Measurements from ENCODE around the gene RNF220.
A peak's percentile ranks its signal among the peaks of the same experiment; 100 is the strongest.

Gene RNF220

DNA sequence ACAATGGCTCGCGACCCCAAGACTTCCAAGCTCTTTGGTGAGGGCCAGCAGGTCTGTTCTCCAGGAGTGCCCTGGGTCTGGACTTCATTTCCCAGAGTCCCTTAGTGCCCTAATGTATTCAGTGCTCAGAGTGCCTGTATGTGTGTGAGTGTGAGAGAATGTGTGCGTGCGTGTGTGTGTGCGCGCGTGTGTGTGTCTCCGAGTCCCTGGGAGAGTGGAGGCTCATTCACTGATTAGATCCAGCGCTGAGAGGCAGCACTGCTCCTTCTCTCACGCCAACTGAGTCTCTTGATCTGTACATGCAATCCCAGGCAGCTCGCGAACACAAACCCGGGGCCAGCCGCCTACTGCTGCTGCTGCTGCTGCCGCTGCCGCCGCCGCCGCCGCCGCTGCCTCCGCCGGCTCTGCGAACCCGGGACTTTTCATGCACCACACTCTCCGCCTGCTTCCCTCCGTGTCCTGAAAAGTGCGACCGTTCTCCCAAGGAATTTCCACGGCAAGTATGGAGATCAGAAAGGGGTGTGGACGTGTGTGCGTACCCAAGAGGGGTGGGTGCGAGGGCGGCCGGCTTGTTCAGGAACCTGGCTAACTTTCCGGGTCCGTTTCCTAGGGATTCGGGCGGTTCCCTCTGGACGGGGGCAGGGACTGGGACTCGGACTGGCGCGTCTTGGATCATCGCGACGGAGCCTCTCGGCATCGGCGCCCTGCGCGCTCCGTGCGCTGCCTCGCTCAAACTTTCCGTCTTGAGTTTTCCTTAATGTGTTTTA lies at the start of gene RNF220:
RNF220 (plus strand) TSS at position 225 of the 767 bp plus-strand sequence.
- DNase-seq: peak in 4 of 6 experiments; percentile 11 to 51 (median 33)

DNA sequence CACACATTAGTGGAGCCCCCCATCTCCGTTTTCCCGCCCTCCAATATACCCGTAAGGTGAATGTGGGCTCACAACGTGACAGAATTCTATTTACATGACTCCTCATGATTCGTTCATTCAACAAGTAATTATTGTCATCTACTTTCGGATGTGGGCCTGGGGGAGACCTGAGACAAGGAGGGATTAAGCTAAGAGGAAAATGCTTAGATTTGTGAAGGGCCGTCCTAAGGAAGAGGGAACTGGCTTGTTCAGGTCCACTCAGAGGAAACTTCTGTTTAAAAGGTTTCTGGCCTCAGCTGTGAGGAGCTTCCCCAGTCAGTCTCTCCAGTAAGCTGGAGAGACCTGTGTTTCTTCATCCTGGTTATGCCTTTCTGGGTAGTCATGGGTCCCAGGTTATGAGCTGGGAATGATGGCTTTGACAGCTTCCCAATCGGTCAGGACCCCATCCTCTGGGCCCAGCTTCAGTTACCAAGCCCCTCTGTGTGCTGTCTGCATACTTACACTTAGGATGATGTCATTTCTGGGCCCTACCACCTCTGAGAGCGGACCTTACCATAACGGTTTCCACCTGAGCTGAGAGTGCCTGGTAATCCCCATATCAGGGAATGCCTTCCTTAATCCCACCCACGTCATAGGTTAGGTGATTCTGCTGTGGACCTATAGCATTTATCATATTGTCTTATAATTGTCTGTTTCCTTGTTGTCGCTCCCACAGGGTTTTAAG lies 49.3 kb upstream of the RNF220 start:
- no peak for DNase-seq

DNA sequence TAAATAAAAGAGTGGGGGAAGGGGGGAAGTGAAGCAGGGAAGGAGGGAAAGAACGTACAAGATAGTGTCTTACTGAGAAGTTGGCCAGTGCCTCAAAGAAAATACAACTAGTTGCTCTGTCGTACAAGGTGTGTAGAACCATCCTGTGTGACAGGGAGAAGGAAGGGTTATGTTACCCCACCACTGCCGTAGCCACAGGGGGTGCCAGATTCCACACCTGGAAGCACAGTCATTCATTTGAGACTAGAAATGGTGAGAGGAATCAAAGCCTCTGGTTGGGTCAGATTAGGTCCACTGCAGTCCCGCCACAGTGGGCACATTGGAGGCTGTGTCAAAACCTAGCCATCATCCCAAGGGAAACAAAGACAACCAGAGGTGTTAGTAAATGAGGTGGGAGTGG lies 47.3 kb upstream of the RNF220 start:
- no peak for DNase-seq

DNA sequence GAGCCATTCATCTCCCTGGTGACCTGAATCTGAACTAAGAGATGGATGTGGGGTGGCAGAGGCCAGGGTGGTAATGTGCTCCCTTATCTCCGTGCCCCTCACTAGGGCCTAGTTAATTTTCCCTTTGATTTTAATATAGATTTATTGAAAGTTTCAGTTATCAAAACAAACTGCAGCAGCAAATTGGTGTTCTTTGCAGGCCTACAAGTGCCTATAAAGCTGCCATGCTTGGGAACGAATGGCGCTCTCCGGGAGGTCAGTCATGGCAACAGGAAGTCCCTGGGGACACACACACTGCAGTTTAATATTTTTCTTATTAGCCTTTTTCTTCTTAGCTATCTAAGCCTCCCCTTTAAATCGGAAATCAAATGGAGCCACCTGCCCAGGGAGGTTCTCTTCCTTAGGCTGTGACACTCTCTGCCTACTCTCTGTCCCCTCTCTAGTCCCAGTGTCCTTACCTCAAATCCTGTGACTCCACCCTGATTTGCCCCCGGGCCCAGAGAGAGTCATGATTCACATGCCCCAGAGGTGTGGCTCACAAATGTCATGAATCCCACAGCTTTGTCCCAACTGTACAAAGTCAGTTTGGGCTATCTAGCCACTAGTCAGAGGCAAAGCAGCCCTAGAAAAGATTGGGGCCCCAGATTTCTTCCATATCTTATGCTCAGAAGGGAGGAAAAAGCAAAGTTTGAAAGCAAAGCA lies 45.7 kb upstream of the RNF220 start:
- no peak for DNase-seq

DNA sequence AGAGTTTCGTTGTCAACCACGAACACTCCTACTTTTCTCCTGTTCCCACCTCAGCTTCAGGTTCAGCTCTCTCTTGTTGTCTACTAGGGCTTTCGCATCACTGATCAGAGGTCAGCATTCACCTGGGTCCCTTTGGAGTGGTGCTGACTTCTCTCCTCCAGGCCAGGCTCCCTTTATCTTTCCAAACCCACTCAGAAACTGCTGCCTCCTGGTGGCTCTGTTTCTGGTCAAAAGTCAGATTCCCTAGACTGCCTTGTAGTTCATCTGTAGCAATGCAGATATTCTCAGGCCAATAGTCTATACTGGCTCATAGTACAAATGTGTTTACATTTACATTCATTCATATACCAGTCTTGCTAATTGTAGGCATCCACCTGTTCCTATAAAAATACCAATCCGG lies 43.6 kb upstream of the RNF220 start:
- DNase-seq: no peak

DNA sequence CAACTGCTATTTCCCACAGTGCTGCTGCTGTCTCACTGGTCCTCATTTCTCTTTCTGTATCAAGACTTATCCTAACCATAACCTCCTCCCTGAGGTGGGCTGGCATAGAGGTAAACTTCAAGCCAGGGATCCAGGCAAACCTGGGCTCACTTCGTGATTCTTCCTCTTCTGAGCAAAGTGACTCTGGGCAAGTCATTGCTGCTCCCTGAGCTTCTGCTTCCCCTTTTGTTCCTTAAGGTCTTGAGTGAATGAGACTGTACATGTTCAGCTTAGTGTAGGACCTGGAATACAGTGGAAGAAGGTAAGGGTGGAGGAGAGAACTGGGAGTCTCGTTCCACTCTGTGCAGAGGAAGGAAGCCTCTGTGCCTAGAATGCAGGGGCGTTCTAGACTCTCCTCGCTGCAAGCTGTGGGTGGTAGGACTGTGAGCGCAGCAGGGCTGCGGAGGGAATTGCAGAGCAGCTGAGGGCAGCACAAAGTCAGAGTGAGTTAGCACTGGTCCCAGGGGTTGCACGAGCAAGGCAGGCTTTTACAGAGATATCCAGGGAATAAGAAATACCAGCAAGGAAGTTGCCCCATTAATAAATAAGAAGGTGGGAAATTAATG lies 38.6 kb upstream of the RNF220 start:
- DNase-seq: no peak

DNA sequence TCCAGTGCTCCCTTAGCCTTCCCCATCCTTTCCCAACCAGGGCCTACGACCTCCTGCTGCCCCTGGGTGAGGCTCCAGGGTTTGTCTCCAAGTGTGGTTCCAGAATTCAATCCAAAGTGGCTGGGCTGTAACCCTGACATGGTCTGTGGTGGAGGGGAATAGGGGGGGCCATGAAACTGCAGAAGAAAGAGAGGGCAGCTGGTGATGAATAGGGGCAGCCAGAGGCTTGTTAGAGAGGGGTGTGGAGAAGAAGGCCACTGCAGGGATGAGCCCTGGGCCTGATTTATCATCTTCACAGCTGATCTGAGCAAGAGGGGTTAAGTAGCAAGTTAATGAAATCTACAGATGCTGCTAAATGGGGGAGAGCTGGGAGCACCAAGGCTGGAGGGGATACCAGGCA lies 37.1 kb upstream of the RNF220 start:
- DNase-seq: no peak

DNA sequence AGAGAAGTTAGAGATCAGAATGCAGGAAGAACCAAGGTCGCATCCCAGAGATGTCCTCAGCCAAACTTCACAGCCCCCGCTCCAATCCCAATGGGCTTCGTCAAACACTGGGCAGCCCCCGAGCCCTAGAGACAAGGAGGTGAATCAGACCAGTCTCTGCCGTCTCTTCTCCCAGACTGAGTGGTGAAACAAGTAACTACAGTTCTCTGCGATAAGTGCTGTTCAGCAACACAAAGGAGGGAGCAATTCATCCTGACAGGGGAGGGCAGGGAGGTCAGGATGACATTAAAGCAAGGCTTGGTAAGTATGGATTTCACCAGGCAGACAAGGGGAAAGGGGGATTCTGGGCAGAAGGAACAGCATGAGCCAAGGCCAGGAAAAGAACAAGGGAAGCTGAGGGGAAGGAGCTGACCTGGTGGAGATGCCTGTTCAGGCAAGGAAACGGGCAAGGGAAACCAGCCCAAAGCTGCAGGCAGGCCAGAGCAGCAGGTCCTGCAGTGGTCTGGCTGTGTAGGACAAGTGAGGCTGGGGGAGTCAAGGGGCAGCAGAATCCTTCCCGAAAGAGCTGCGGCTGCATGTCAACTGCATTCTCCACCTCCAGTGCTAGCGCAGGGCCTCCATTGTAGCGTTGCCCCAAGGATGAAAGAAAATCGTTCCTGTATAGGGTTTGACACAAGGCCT lies 36.4 kb upstream of the RNF220 start:
- no peak for DNase-seq

DNA sequence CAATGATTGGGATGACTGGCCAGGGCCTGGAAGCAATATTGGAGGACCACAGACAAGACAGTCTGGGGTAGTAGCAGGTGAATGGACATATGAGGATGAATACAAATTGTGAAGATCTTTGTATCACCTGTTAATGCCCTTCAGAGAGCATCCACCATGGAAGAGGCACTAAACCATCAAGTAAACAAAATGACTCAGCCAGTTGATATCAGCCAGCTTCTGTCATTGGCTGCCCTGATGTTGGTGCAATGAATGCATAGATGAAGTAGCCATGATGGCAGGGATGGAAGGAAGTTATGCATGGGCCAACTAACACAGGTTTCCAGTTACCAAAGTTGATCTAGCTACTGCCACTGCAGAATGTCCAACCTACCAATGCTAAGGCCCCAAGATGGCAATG lies 33.8 kb upstream of the RNF220 start:
- no peak for DNase-seq

DNA sequence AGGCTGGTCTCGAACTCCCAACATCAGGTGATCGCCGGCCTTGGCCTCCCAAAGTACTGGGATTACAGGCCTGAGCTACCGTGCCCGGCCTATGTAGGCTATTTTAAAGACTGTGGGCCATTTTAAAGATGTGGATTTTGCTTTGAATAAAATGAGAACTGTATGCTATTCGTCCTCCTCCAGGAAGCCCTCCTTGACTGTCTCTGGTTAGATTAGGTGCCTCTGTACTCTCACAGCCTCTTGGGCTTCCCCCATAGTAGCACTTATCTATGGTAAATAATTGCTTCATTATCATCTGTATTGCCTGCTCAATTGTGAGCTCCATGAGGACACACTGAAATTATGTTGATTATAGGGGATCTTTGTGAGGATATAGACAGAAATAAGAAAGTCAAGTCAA lies 29.5 kb upstream of the RNF220 start:
- DNase-seq: no peak

DNA sequence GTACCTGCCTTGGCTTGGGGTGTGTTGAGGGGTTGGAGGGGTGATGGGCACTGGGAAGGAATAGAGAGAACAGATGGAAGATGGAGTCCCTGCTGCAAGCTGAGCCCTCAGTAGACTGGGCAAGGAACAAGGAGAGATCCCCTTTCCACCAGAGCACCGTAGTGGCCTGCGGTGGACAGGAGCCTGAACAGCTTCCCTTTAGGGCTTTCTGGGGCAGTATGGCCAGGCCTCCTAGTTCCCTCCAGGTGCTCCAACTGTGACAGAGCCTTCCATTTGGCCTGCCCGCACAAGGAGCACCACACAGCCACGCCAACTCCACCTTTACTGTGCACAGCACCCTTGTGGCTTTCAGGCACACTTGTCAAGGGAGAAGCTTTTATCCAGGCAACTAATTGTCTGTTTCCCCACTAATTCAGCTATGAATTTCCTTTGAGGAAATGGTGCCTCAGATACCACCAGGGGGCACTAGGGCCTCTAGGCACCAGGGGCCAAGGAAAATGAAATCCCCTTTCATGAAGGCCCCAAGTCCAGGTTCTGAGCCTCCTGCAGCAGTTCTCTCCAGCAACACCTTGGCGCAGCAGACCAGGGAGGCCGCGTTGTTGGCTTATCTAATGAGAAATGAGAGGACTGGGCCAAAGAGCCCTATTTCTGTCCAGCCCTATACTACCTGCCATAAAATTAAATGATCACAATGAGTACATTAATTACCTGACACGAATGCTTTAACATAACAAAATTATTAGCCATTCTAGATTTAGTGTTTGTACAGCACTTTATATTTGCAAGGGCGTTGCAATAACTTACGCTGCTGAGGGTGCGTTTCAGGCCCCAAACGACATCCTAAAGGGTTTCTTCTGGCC lies 26.9 kb upstream of the RNF220 start:
- DNase-seq: peak in 4 of 6 experiments; percentile 13 to 36 (median 25)

DNA sequence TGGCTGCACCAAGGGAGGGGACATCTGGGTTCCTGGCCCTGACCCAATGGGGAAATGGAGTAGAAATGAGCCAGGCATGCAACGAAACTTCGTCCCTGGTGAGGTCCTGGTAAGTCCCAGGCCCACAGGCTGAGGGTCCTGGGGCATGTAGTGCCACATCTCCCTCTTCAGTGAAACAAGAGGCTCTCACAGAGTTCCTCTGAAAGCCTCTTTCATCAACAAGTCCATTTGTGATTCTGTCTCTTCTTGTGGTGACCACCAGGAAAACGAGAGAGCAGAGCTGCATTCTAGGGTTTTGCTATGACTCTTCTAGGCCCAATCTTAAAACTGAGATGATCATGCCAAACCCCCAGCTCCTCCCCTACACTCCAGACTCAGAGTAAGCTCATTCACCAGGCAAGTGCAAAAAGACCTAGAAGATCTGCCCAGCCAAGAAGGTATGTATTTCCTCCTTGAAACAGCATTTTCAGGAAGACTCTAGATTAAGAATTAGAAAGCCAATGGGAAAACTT lies 24.3 kb upstream of the RNF220 start:
- no peak for DNase-seq

DNA sequence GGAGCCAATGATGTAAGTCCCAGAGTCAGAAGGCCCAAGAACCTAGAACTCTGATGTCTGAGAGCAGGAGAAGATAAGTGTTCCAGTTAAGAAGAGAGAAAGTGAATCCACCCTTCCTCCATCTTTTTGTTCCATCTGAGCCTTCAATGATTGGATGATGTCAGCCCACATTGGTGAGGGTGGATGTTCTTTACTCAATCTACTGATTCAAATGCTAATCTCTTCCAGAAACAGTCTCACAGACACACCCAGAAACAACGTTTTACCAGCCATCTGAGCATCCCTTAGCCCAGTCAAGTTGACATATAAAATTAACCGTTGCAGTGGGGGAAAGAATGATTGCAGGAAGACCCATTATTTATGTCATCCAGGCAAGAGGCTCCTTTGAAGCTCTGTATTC lies 16.5 kb upstream of the RNF220 start:
- no peak for DNase-seq

DNA sequence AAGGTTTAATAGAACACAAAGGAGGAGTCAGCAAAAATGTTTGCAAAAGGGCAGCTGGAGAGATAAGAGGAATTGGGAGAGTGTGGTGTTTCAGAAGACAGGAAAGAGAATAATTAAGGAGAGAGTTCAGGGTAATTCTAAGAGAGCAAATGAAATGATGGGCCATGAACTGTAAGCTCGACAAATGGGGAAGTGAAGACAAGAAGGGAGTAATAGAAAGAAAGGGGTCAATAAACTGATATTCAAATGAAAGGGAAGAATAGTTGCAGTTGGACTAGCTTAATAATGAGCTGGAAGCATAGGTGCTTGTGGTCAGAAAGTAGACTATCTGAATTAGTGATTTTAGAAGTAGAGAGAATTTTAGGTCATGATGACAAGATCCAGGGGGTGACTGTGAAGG lies 15.6 kb upstream of the RNF220 start:
- DNase-seq: no peak

DNA sequence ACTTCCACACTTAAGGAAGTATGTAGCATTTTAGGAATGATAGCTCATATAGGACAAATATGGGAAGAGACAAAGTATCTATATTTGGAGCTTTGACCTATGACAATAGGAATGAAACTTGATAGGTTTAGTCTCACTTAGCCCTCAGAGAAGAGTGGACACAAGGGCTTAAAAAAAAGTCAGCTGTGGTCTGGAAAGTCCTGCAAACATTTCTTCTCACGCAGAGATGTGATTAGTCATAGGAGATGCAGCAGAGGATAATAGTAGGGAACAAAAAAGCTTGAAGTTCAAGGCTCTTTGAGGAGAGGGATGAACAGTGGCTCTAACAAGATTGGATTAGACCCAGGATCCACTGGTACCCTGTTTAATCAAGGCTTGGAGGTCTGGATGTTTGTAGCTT lies 14.8 kb upstream of the RNF220 start:
- no peak for DNase-seq

DNA sequence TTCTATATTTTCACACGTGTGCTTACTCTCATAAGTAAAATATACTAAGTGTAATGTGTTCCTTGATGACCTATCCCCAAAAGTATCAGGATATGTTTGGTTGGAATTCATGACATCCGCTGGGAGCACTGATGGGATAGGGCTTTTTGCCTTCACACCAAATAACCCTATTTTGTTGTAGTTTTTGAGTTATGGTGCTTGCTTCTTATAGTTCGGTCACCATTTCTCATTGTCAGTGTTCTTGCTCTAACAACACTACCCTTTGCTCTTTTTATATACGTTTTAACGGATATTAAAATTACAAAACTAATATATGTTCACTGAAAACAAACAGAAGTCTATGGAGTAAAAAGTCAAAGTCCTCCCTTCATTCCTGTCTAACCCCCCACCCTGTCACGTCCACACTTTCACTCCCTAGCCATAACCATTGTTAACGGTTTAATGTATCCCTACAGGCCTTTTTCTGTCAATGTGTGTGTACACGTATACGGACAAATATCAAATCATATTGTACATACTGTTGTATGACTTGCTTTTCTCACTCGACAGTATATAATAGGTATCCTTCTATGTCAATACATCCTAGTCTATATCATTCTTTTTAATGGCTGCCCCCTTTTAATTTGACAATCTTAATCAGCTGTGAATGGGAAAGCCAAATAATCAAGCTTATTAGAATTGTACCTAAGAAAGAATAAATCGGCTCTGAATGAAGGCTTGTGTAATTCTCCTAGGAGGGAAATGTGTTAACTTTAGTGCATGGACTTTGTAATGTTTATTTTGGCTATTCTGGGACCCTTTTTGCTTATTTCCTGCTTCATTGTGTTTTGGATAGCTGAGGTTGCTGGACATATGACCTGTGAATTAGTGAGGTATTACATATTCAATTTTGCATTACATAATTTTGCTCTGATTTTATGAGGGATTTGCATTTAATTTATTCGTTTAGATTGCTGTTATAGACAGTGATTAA lies 3.5 kb upstream of the RNF220 start:
- DNase-seq: no peak

DNA sequence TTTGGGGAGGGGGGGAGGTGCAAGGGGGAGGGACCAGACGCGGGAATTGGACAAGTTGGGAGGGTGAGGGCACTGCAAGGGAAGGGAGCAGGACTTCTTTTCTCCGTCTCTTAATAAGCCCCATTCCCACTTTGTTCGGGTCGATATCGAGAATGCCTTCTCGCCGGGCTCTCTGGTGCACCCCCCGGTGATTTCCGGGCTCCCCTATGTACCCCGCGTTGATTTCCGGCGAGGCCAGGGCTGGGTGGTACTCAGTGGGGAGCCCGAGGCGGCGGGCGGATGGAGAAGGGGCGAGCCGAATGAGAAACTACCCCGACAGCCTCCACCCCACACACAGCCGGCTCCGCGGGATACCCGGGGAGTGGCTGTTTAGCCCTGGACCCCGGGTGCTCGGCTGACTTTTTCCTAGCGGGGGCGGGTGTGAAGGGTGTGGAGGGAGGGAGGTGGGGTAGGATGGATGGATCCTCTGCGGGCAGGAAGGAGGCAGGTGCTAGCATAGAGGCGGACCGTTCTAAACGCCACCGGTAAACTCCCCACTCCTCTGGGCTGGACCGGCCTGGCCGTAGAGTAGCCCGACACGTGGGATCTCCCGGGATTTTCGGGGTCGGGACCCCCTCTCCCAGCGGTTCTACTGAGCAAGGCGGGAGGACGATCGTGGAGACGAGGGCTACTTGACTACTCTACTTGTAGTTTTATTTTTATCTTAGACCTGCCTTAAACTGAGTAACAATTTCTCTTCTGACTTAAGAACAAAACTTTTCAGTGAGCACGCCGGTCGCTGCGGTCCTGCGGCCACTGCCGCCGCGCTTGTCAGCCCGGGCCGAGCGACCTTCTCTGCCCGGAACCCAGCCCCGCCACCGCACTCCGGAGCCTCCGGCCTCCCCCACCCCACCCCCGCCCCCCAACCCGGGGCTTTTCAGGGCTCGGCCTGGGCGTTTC lies 1.0 kb downstream of the RNF220 start:
- peak in 3 of 6 experiments; percentile 35 to 44 (median 40) for DNase-seq

DNA sequence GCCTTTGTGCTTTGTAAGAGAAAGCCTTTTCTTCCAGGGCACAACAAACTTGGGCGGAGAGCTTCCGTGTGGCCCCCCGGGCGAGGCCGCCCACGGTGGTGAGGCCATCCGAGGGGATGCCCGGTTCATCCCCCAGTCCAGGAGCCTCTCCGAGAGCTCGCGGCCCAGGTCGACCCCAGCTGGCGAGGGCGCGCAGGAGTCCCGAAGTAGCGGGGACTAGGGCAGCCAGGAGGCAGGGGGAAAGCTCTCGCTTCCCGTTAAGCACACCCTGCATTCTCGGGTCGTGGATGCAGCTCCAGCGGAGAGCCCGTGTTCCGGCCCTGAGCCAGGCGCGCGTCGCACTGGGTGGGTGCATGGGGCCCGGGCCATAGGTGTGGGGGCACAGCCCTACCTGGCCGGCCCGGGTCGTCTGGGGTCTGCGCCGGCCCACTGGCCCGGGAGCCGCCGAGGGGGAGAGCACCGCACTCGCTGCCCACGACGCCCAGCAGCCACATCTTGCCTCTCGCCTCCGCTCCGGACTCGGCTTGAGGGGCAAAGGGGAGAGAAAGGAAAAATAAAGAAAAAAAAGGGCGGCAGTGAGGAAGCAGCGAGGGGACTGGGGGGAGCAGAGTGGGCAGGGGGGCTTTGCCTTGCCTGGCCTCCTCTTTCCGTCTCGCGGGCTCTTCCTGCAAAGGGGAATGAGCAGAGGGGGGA lies 1.8 kb downstream of the RNF220 start:
- DNase-seq: peak in 3 of 6 experiments; percentile 17 to 37 (median 33)

Data from stimulated activated naive CD4-positive, alpha-beta T cell (primary cell).